RPMI8226 (cell line): ENCODE data around the gene AGFG2.
A peak's percentile ranks its signal among the peaks of the same experiment; 100 is the strongest.
"Not testable (repeated sequence)": the region's sequence is repeated elsewhere in the genome, so short reads cannot be mapped to it uniquely, and the experiment has no call there.

ENCODE experiments used
- DNase-seq: peaks from one replicate; pipeline ENCODE4 v3.0.0-alpha.2; 2015

The AGFG2 gene

DNA sequence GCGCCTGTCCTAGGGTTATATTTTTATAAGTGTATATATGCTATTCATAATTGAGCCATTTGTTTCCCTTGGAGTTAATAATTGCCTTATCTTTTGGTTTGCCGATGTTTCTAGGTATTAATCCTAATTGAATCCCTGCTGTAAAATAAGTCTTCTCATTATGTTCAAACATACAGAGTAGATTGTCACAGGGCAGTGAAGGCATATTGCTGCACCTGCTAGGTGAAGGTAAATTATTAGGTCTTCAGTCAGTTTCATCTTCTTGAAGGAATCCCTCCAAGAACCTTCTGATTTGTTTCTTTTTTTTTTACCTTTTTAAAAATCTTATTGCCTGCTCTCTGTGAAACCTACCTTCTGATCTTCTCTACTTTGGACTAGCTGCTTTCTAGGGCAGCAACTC is 17.9 kb upstream of the AGFG2 start:
- no peak for DNase-seq

DNA sequence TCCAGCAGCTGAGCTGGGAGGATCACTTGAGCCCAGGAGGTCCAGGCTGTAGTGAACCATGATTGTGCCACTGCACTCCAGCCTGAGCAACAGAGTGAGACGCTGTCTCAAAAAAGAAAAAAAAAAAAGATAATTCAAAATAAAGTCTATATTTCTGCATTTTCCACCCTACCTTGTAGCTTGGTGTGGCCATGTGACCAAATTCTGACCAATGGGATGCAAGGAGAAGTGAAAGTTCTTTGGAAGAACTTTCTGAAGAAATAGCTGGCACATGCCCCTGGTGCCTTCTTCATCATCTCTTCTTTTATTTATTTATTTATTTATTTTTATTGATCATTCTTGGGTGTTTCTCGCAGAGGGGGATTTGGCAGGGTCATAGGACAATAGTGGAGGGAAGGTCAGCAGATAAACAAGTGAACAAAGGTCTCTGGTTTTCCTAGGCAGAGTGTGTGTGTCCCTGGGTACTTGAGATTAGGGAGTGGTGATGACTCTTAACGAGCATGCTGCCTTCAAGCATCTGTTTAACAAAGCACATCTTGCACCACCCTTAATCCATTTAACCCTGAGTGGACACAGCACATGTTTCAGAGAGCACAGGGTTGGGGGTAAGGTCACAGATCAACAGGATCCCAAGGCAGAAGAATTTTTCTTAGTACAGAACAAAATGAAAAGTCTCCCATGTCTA is 17.0 kb upstream of the AGFG2 start:
- DNase-seq: peak; percentile 58

DNA sequence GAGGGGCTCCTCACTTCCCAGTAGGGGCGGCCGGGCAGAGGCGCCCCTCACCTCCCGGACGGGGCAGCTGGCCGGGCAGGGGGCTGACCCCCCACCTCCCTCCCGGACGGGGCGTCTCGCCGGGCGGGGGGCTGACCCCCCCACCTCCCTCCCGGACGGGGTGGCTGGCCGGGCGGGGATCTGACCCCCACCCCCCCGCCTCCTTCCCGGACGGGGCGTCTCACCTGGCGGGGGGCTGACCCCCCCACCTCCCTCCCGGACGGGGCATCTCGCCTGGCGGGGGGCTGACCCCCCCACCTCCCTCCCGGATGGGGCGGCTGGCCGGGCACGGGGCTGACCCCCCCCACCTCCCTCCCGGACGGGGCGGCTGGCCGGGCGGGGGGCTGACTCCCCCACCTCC is 15.8 kb upstream of the AGFG2 start:
- not testable (repeated sequence) for DNase-seq

DNA sequence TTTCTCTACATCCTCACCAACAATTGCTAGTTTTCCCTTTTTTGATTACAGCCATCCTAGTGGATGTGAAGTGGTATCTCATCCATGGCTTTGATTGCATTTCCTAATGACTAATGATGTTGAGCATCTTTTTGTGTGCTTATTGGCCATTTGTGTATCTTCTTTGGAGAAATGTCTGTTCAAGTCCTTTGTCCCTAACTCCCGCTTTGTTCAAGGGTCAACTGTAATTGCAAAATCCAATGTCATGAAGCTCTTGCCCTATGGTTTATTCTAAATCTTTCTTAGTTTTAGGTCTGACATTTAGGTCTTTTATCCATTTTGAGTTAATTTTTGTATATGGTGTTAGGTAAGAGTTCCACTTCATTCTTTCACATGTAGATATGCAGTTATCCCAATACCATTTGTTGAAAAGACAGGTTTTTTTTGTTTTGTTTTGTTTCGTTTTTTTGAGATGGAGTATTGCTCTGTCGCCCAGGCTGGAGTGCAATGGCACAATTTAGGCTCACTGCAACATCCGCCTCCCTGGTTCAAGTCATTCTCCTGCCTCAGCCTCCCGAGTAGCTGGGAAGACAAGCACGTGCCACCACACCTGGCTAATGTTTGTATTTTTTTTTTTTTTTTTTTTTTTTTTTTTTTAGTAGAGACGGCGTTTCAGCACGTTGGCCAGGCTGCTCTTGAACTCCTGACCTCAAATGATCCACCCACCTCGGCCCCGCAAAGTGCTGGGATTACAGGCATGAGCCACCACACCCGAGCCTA is 10.7 kb upstream of the AGFG2 start:
- not testable (repeated sequence) for DNase-seq

DNA sequence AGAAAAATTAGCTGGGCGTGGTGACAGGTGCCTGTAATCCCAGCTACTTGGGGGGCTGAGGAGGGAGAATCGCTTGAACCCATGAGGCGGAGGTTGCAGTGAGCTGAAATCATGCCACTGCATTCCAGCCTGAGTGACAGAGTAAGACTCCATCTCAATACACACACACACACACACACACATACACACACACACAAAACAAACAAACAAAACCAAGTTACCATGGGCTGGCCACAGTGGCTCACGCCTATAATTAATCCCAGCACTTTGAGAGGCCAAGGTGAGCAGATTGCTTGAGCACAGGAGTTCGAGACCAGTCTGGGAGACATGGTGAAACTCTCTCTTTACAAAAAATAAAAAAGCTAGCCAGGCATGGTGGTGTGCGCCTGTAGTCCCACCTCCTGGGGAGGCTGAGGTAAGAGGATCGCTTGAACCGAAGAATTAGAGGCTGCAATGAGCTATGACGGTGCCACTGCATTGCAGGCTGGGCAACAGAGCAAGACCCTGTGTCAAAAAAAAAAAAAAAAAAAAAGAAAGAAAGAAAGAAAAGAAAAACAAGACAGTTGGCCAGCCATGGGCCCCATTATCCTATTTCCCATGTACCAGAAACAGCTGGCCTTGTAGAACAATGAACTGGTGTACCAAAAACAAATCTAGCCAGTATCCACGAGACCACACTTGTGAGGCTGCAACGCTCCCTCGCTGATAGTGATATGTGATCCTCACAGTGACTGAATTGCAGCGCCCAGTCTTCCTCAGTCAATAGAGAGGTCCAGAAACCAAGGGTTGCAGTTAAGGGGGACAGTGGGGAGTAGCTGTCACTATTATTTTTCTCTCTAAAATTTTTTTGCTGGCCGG is 6.6 kb upstream of the AGFG2 start:
- no peak for DNase-seq

DNA sequence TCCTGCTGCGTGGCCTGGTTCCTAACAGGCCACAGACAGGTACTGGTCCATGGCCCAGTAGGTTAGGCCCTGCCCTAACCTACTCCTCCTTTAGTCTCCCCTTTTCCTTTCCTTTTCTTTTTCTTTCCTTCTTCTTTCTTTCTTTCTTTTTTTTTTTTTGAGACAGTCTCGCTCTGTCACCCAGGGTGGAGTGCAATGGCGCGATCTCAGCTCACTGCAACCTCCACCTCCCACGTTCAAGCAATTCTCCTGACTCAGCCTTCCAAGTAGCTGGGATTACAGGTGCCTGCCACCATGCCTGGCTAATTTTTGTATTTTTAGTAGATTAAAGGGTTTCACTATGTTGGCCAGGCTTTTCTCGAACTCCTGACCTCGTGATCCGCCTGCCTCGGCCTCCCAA is 3.0 kb upstream of the AGFG2 start:
- DNase-seq: not testable (repeated sequence)

DNA sequence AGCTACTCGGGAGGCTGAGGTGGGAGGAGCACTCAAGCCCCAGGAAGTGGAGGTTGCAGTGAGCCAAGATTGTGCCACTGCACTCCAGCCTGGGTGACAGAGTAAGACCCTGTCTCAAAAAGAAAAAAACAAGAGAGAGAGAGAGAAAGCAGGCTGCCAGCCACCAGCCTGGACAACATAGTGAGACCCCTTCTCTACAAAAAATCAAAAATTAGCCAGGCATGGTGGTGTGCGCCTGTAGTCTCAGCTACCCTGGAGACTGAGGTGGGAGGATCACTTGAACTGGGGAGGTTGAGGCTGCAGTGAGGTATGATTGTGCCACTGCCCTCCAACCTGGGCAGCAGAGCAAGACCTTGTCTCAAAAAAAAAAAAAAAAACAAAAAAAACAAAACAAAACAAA is 2.3 kb upstream of the AGFG2 start:
- not testable (repeated sequence) for DNase-seq

DNA sequence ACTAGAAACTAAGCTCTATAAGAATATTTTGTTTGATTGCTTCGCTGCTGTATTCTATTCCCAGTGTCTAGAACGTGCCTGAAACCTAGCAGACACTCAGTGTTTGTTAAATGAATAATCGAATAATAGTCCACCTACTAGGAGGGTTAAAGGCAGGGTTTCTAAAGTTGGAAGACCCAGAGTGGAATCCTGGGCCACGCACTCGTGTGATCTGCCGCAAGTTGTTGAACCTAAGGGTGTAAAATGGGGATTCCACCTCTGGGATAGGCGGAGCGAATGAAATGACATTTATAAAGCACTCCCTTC is 702 bp upstream of the AGFG2 start:
- no peak for DNase-seq

DNA sequence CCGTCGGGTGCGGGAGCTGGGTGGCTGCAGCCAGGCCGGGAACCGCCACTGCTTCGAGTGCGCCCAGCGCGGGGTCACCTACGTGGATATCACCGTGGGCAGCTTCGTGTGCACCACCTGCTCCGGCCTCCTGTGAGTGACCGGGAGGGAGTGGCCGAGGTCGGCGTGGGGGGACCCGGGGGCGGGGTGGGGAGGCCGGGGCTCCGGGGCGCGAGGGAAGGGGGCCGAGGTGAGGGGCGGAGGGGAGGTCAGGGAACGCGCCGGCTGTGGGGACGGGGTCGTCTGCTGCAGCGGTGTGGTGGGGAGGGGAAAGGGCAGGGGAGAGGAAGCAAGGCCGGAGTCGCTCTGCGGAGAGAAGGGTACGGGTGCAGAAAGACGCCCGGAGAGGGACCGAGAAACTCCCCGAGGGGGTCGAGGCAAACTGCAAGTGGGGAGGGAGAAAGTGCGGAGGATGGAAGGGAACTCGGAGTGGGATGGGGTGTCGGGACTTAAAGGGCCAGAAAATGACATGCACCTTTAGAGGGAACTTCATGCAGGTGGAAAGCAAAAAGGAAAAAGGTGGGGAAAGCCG is 518 bp downstream of the AGFG2 start:
- DNase-seq: peak; percentile 21

DNA sequence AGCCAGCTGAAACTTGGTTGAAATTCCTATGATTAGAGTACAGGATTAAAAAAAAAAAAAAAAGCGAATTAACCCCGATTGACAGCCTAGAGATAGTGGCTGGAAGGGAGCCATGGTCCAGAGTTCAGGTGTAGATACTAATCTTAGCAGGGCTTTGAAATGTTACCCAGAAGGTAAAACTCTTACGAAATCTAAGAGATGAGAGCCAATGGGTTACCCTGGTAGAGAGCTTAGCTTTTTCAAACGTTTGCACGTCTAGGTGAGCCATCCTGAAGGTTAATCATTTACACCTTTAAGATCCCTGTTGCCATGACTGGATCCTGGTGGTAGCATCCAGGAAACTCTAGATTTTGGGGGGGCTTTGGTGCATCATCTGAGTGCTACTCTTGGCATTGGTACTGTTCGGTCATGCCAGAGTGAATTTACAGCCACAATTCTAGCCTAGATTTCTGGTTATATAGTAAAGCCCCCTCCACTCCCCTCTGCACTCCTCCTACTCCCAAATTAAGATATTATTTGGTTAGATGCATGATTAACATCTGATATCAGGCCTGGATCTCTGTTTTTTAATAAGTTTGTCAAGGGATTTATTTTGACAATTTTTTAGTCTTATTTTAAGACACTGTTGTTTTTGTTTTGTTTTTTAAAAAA is 1.2 kb downstream of the AGFG2 start:
- no peak for DNase-seq

DNA sequence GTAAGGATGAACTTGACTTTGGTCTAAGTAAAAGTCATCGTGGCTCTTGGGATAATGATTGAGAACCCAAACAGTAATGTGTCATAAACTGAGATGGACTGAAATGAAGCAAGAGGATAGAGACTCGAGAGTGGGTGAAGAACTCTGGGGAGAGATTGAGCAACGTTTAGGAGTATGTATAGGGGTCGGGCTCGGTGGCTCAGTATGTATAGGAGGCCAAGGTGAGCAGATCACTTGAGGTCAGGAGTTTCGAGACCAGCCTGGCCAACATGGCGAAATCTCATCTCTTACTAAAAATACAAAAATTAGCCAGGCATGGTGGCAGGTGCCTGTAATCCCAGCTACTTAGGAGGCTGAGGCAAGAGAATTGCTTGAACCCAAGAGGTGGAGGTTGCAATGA is 2.3 kb downstream of the AGFG2 start:
- DNase-seq: not testable (repeated sequence)

DNA sequence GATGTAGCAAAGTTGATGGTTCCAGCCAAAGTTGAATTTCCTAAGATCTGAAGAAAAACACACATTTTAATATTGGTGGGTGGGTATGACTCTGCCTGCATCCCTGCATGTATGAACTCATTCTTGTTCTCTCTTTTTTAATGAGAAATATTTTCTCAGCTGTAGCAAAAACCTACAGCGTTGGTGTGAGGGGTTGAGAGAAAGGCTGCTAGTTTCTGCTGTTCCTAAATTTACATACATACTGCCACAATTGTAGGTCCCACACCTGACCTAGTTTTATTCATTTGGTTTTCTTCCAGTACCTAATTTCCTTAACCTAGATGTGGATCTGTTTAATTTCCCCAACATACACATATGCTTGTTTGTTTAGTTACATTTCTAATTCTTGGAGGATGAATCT is 4.6 kb downstream of the AGFG2 start:
- no peak for DNase-seq

DNA sequence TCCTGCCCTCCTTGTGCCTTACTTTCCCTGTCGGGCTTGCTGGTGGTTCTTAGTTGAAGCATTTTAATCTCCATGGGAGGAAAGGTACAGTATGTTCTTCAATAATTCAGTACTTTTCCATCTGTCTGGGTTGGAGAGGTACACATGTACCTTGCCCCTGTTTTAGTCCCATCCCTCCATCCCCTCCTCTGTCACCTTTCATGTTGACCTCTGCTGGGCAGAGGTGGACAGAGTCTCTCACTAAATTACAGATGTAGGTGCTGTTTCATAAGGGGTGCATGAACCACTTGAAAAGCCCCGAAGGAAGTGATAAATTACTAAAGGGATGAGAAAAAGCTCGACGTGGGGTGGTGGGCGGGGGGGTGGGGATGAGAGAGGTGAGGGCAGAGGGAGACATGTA is 5.4 kb downstream of the AGFG2 start:
- no peak for DNase-seq

DNA sequence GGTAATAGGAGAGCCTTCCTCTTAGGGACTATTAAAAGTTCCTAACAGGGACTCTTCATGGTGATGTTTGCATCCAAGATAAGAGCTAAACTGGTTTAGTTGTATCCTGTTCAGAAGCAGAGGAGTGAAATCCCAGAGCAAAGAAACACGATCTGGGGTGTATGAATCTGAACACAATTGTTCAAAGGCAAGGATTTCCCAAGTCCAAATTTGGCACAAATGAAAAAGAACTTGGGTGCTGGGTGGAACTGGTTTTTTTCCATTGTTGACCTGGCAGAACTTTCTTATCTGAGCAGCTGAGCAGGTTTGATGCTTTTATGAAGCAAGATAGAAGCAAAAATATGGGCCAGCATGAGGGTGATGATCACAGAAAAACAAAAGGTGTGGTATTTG is 6.0 kb downstream of the AGFG2 start:
- DNase-seq: no peak

DNA sequence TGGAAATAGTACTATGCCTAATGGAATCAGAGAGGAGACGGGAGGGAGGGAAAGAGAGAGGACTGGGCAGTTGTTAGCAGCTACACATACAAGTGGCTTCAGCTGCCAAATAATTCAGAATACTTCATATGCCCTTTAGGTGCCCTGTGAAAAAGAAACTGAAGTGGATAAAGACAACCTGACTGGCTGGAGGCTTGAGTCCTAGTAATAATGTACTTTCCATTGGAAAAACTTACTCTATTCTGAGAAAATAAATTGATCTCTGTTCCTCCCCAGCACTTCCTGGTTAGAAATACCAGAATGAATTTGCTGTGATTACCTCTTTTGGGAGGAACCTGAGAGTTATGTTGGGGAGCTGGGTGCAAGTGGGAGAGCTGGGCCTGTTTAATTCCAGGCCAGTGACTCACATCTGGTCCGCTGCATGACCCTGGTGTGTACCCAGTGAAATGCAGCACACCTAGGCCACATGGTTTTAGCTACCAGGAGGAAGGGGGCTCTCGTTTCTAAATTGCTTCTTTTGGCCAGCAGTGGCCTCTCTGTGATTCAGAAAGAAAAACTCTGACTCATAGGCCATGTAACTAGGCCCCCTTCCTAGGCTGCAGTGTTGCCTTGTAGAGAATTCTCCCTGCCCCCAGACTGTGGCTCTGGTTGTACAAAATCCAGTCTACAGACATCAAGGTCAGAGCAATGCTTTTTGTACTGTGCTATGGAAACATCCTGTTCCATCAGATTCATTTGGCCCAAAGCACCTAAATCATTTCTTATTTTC is 6.5 kb downstream of the AGFG2 start:
- peak; percentile 82 for DNase-seq

DNA sequence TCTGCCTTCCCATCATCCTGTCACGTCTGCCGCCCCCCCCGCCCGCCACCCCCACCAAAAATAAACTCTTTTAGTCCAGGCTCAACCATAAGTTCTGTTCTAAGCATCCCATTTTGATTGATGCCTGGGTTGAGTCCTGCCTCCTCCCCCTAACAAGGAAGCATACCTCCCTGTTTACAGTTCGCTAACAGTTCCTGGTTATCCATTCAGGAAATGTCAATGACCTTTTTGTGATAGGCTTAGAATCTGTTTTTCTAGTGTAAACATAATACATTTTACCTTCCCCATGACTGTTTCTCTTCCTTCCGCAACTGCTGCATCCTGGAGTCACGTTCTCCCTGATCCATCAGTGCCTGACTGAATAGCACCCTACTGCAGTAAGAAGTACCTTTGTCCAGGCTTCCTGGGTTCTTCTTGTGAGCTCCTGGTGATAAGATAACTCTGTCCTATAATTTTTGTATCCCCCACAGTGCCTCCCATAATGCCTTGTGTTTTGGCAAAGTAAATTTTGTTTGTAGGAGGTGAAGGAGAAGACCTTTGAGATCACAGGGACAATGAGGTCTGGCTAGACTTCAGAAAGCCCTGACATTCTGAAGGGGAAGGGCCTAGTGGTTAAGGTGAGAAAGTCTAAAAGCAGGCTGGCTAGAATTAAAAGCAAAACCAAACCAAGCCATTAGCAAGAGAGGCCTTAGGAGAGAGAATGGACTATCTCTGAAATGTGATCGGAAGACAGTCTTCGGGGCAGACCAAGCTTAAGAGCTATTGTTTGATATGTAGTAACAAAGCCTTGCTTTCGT is 7.3 kb downstream of the AGFG2 start:
- no peak for DNase-seq

DNA sequence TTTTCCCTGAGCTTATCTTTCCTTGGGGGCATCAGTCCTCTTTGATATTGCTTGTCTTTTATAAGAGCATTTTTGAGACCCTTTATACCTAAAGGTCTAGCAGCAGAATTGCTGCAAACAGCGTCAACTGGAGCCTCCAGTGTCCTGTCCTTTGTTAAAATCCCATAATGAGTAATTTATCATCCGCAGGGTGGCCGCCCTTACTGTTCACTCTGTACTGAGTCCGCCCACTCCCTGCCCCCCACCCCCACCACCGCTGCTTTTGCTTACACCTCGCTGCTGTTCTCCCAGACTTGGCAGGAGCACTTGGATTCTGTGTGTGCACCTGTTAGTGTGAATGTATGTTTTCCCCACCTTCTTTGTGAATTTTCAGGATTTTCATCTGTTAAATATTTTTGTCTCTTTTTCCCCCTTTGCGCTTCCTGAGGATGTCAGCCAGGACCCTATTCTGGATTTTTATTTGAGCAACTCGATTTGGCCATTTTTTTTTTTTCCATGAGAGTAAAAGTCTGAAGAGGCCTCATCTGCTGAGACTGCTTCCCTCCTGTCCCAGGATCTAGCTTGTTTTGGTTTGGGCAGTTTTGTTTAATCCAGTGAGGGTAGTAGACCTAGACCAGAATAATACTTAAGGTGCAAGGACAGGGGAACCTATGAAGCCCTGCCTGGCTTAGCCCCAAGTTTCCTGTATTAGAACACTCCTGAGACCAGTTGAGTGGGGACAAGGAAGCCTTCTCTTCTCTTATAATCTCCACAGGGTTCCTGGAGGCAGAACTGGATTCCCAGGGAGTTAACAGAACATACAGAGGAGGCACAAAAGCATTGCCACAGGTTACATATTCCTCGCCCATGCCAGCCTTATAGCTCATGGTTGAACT is 8.2 kb downstream of the AGFG2 start:
- DNase-seq: no peak

DNA sequence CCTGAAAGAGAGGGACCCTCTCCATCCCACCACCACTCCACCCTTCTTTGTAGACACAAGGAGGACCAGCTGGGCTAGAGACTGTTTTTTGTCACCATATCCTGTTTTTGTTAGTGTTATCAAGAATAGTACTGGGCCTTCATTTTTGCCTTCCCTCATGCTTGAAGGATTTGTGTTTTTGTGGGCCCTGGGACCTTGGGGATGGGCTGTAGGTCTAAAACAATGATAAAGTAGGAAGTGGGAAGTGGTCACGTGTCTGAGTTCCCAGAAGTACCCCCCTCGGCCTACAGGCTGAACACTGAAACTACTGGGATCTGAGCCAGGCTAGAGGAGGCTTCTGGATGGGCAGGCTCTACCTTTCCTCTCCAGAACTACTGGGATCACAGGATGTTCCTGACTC is 8.9 kb downstream of the AGFG2 start:
- DNase-seq: no peak

DNA sequence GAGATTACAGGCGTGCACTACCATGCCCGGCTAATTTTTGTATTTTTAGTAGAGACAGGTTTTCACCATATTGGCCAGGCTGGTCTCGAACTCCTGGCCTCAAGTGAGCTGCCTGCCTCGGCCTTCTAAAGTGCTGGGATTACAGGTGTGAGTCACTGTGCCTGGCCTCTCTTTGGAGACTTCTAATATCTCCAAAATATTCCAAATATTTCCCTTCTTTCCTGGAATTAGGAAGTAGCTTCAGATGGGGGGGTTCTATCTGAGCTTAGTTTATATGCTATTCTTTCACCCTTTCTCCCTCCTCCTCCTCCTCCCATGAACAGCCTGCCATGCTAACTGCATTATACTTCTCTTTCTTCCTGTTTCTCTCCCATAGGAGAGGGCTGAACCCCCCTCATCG is 9.4 kb downstream of the AGFG2 start:
- DNase-seq: not testable (repeated sequence)

DNA sequence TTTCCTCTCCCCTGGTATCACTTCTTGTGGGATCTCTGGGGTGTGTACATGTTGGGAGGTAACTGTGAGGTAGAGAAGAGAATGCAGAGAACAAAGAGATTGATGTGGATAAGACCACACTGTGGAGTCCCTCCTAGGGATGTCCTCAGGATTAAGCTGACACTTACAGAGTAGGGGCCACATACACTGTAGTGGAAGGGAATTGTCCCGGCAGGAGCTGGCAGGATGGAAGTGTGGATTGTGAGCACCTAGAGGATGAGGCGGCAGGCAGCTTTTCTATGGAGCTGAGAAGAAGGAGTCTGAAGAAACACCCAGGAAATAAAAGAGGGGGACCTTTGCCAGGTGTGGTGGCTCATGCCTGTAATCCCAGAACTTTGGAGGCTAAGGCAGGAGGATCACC is 13.5 kb downstream of the AGFG2 start:
- no peak for DNase-seq
